ENCODE results near the gene NSD1.

- TF ChIP-seq, protein P1, sequence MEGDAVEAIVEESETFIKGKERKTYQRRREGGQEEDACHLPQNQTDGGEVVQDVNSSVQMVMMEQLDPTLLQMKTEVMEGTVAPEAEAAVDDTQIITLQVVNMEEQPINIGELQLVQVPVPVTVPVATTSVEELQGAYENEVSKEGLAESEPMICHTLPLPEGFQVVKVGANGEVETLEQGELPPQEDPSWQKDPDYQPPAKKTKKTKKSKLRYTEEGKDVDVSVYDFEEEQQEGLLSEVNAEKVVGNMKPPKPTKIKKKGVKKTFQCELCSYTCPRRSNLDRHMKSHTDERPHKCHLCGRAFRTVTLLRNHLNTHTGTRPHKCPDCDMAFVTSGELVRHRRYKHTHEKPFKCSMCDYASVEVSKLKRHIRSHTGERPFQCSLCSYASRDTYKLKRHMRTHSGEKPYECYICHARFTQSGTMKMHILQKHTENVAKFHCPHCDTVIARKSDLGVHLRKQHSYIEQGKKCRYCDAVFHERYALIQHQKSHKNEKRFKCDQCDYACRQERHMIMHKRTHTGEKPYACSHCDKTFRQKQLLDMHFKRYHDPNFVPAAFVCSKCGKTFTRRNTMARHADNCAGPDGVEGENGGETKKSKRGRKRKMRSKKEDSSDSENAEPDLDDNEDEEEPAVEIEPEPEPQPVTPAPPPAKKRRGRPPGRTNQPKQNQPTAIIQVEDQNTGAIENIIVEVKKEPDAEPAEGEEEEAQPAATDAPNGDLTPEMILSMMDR (IDR thresholded peaks at IDR 0.05 in 2 of 3, conservative IDR thresholded peaks at IDR 0.05 in 1 of 3; ENCODE audit: control insufficient read depth in 2 of 3, extremely low read depth in 1 of 3, insufficient read depth in 1 of 3, low read depth in 3 of 3, low read length in 3 of 3): no peak
- TF ChIP-seq EZH2 (IDR thresholded peaks at IDR 0.05; ENCODE audit: borderline replicate concordance, control insufficient read depth, low read depth, low read length) (no peak), NRF1 (conservative IDR thresholded peaks at IDR 0.05; ENCODE audit: low read depth, low read length) (no peak), POLR2A (IDR thresholded peaks at IDR 0.05; ENCODE audit: low read depth, low read length) (no peak), CEBPZ (IDR thresholded peaks at IDR 0.05; ENCODE audit: low read depth, low read length) (no peak)
- TF ChIP-seq, protein P2, sequence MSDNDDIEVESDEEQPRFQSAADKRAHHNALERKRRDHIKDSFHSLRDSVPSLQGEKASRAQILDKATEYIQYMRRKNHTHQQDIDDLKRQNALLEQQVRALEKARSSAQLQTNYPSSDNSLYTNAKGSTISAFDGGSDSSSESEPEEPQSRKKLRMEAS (IDR thresholded peaks at IDR 0.05; ENCODE audit: low read depth, low read length): no peak
- TF ChIP-seq, protein P3, sequence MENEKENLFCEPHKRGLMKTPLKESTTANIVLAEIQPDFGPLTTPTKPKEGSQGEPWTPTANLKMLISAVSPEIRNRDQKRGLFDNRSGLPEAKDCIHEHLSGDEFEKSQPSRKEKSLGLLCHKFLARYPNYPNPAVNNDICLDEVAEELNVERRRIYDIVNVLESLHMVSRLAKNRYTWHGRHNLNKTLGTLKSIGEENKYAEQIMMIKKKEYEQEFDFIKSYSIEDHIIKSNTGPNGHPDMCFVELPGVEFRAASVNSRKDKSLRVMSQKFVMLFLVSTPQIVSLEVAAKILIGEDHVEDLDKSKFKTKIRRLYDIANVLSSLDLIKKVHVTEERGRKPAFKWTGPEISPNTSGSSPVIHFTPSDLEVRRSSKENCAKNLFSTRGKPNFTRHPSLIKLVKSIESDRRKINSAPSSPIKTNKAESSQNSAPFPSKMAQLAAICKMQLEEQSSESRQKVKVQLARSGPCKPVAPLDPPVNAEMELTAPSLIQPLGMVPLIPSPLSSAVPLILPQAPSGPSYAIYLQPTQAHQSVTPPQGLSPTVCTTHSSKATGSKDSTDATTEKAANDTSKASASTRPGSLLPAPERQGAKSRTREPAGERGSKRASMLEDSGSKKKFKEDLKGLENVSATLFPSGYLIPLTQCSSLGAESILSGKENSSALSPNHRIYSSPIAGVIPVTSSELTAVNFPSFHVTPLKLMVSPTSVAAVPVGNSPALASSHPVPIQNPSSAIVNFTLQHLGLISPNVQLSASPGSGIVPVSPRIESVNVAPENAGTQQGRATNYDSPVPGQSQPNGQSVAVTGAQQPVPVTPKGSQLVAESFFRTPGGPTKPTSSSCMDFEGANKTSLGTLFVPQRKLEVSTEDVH (IDR thresholded peaks at IDR 0.05; ENCODE audit: low read depth, partially characterized antibody): no peak
Observed at GRCh38 chr5:177325868-177326381, 192.4 kb downstream of the NSD1 start.
